Measurements from ENCODE around the gene MYO15A. TPM values are rescaled to one million over a fixed set of nuclear protein-coding genes. Genes with fewer than 3 reads are reported as not detected.

MYO15A gene
- total RNA-seq, 1 experiment from 2014 or later: 0.16 TPM

DNA sequence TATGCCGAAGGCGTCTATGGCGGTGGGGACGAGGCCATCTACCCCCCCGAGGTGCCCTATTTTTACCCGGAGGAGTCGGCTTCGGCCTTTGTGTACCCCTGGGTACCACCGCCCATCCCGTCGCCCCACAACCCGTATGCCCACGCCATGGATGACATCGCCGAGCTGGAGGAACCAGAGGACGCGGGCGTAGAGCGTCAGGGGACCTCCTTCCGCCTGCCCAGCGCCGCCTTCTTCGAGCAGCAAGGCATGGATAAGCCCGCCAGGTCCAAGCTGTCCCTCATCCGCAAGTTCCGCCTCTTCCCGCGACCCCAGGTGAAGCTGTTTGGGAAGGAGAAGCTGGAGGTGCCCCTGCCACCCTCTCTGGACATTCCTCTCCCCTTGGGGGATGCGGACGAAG is 11.4 kb downstream of the MYO15A start:
- in situ Hi-C loops (cut with HindIII; ENCODE audit: low pct_unique_long_range_greater_than_20kb, low sequenced_read_pairs): no loop called here
- no peak for DNase-seq (ENCODE audit: low read depth, low spot score)

DNA sequence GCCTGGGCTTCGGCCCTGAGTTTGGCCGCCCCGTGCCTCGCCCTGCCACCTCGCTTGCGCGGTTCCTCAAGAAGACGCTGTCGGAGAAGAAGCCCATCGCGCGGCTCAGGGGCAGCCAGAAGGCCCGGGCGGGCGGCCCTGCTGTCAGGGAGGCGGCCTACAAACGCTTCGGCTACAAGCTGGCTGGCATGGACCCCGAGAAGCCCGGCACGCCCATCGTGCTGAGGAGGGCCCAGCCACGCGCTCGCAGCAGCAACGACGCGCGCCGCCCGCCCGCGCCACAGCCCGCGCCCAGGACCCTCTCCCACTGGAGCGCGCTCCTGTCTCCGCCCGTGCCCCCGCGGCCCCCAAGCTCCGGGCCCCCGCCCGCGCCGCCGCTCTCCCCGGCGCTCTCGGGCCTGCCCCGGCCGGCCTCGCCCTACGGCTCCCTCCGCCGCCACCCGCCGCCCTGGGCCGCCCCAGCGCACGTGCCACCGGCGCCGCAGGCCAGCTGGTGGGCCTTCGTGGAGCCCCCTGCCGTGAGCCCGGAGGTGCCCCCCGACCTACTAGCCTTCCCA is 12.0 kb downstream of the MYO15A start:
- in situ Hi-C loops (cut with HindIII; ENCODE audit: low pct_unique_long_range_greater_than_20kb, low sequenced_read_pairs): no loop called here

GRCh38 chr17:18121144-18121910 is 12.8 kb downstream of the MYO15A start:
- DNase-seq (ENCODE audit: low read depth, low spot score): no peak
- in situ Hi-C loops (cut with HindIII; ENCODE audit: low pct_unique_long_range_greater_than_20kb, low sequenced_read_pairs): no loop called here

More for the DNA sequence above, 12.0 kb downstream of the MYO15A start:
- DNase-seq (ENCODE audit: low read depth, low spot score): no peak

DNA sequence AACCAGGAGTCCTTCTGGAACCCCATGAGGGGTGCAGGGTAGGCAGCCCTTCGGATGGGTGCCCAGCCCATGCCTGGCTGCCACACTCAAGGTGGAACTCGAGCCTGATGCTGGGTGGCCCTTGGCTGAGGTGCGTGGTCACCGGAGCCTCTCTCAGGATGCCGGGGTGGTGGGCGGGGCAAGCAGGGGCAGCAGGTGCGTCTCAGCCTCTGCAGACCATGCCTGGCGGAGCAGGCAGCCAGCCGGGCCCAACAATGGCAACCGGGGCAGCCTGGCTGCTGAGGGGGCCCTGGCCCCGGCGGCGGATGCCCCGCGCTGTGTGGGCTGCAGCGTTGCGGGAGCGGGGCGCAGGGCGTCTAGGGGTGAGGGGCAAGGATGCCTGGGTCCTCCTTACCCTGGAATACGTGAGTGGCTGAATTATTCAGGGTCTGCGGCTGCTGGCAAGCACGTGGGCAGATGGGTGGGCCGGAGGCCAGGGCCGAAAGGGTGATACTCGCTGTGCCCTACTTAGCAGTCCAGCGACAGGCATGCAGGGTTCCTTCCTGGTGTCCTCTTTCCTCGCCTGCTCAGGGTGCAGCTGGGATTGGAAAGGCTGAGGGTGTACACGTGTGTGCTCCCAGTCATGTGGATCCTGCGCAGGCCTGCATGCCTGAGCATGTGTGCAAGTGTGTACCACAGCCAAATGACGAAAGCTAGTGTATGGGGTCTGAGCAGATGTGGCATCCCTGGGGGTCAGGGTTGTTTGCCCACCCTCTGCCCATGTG is 14.6 kb downstream of the MYO15A start:
- in situ Hi-C loops (cut with HindIII; ENCODE audit: low pct_unique_long_range_greater_than_20kb, low sequenced_read_pairs): no loop called here
- DNase-seq (ENCODE audit: low read depth, low spot score): no peak

- DNase-seq (ENCODE audit: low read depth, low spot score): no peak
- in situ Hi-C loops (cut with HindIII; ENCODE audit: low pct_unique_long_range_greater_than_20kb, low sequenced_read_pairs): no loop called here
Measured at GRCh38 chr17:18124345-18125126, 16.0 kb downstream of the MYO15A start.

DNA sequence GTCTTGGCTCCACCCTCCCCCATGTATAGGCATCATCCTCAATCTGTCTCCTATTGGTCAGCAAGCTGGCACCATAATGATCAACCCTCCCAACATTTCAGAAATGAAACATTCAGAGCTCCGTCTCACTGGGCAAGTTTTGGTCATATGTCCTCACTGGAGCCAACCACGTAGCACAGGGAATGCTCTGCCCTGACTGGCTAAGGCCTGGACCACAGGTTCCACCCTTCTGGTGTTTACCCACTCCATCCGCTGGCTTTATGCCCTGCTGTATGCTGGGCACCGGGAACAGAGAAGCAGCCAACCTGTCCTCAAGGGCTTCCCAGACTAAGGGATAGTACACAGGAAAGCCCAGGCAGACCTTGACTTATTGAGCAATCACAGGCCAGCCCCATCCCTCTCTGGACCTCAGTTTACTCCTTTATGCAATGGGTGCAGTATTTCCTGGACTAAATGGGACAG is 20.5 kb downstream of the MYO15A start:
- in situ Hi-C loops (cut with HindIII; ENCODE audit: low pct_unique_long_range_greater_than_20kb, low sequenced_read_pairs): no loop called here
- peak; percentile 67 for DNase-seq (ENCODE audit: low read depth, low spot score)

- in situ Hi-C loops (cut with HindIII; ENCODE audit: low pct_unique_long_range_greater_than_20kb, low sequenced_read_pairs): no loop called here
- DNase-seq (ENCODE audit: low read depth, low spot score): no peak
Measured at GRCh38 chr17:18132711-18133110, 24.2 kb downstream of the MYO15A start.

- in situ Hi-C loops (cut with HindIII; ENCODE audit: low pct_unique_long_range_greater_than_20kb, low sequenced_read_pairs): no loop called here
Measured at GRCh38 chr17:18136357-18136756, 27.8 kb downstream of the MYO15A start.

GRCh38 chr17:18138065-18138749 is 29.7 kb downstream of the MYO15A start:
- in situ Hi-C loops (cut with HindIII; ENCODE audit: low pct_unique_long_range_greater_than_20kb, low sequenced_read_pairs): no loop called here
- DNase-seq (ENCODE audit: low read depth, low spot score): no peak

More at GRCh38 chr17:18136357-18136756, 27.8 kb downstream of the MYO15A start:
- no peak for DNase-seq (ENCODE audit: low read depth, low spot score)

DNA sequence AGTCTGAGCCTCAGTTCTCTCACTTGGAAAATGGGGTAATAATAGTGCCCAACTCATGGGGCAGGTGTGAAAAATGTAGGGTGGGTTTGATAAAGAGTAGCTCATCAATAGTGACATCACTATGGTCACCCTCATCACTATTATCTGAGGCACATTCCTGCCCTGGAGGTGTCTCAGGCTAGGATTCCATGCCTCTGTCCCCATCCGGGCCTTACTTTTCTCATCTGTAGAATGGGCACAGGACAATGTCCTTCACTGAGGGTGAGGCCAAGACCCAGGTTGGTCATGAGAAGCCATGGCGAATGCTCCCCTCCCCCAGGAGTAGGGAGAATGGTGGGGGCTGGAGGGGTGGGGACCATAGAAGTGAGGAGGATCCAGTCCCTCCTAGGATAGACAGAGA is 30.5 kb downstream of the MYO15A start:
- no peak for DNase-seq (ENCODE audit: low read depth, low spot score)
- in situ Hi-C loops (cut with HindIII; ENCODE audit: low pct_unique_long_range_greater_than_20kb, low sequenced_read_pairs): no loop called here

DNA sequence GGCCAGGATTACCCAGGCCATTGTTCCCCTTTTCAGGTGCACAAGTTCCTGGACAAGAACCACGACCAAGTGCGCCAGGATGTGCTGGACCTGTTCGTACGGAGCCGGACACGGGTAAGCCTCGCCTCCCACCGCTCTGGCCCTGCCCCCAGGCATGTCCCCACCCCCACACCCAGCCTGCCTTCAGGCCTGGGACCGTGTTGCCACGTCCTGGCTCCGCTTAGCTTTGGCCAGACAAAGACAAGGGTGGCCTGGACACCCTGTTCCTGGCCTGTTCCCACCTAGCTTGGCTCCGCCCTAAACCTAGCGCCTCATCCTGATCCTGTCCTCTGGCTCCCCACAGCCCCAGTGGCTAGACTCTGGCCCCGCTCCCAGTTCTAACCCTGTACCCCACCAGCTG is 30.9 kb downstream of the MYO15A start:
- in situ Hi-C loops (cut with HindIII; ENCODE audit: low pct_unique_long_range_greater_than_20kb, low sequenced_read_pairs): no loop called here
- no peak for DNase-seq (ENCODE audit: low read depth, low spot score)

GRCh38 chr17:18139949-18140348 is 31.4 kb downstream of the MYO15A start:
- DNase-seq (ENCODE audit: low read depth, low spot score): peak; percentile 28
- in situ Hi-C loops (cut with HindIII; ENCODE audit: low pct_unique_long_range_greater_than_20kb, low sequenced_read_pairs): no loop called here

- in situ Hi-C loops (cut with HindIII; ENCODE audit: low pct_unique_long_range_greater_than_20kb, low sequenced_read_pairs): no loop called here
- DNase-seq (ENCODE audit: low read depth, low spot score): no peak
Measured at GRCh38 chr17:18140648-18141047, 32.1 kb downstream of the MYO15A start.

DNA sequence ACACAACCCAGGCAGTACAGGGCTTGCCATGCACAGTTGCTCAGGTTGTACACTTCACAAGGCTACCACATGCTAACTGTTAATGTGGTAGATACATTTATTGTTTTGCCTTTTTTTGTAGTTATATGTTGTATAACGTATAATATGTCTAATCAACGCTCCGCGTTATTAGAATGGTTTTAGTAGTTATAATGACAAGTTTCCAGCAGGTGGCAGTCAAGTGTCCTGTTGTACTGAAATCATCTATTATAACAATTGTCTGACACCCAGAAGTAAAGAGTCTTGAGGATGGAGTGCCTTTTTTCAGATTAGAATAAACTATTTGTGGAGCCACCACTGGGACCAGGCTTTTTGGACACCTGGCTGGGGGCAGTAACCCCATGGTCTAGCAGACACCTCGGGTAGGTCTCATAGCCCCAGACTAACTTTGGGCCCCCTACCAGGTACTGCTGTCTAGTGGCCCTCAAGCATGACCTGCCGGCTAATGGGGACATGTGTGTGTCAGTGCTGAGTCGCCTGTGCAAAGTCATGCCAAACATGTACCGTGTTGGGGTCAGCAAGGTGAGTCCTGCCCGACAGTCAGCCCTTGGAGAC is 32.8 kb downstream of the MYO15A start:
- in situ Hi-C loops (cut with HindIII; ENCODE audit: low pct_unique_long_range_greater_than_20kb, low sequenced_read_pairs): no loop called here
- peak; percentile 70 for DNase-seq (ENCODE audit: low read depth, low spot score)

DNA sequence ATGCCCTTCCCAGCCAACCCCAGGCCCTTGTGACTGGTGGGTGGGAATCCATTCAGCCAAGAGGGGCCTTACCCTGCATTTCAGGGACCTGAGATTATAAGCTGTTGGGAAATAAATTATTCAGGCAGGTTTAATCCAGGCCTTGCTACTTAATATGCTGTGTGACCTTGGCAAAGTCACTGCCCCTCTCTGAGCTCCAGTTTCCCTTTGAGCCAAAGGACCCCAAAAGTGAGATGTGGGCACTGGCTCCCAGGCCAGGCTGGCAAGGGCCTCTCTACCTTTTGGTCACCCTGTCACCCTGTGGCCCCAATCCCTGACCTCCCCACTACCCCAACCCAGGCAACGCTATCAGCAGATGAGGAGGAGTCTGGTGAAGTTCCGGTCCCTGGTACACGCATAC is 33.9 kb downstream of the MYO15A start:
- in situ Hi-C loops (cut with HindIII; ENCODE audit: low pct_unique_long_range_greater_than_20kb, low sequenced_read_pairs): no loop called here
- no peak for DNase-seq (ENCODE audit: low read depth, low spot score)

- in situ Hi-C loops (cut with HindIII; ENCODE audit: low pct_unique_long_range_greater_than_20kb, low sequenced_read_pairs): no loop called here
- peak; percentile 60 for DNase-seq (ENCODE audit: low read depth, low spot score)
Measured at GRCh38 chr17:18143044-18143936, 34.7 kb downstream of the MYO15A start.
